GM19395 (cell line): Measurements from ENCODE around the gene FAM184A.

Experiments used
- ATAC-seq: cut with Tn5 transposase; IDR thresholded peaks from one replicate; pipeline ENCODE4 v1.9.1; 2021; ENCODE audit warnings: mild to moderate bottlenecking, moderate library complexity; ENCODE audit not compliant: unreplicated experiment

FAM184A gene

GRCh38 chr6:118917546-118918328, 160.7 kb downstream of the FAM184A start:
- no peak for ATAC-seq

GRCh38 chr6:118914598-118914997, 163.9 kb downstream of the FAM184A start:
- no peak for ATAC-seq

GRCh38 chr6:118913161-118913560, 165.3 kb downstream of the FAM184A start:
- no peak for ATAC-seq

- no peak for ATAC-seq
These were observed 165.8 kb downstream of the FAM184A start for GRCh38 chr6:118912646-118913045.
